ENCODE data around the gene CCDC6. TPM values are rescaled to one million over a fixed set of nuclear protein-coding genes. Genes with fewer than 3 reads are reported as not detected.

The CCDC6 gene
- total RNA-seq, 2 donors from 2014 or later = 34.4 to 49.1 TPM

GRCh38 chr10:59864141-59864962 lies 42.0 kb downstream of the CCDC6 start:
- ATAC-seq (replicated peaks) = peak; percentile 81
- H3K27ac Mint-ChIP-seq = peak overlapping the region; percentile 40
- peaks cover 45% of the 10 kb centered on the region for H3K4me1 Mint-ChIP-seq
- H3K9me3 Mint-ChIP-seq = no peaks in the 10 kb centered on the region
- peaks cover 18% of the 10 kb centered on the region for H3K36me3 Mint-ChIP-seq (ENCODE audit: low read depth)
- peak overlapping the region; percentile 38 for H3K4me3 Mint-ChIP-seq
- H3K27me3 Mint-ChIP-seq = no peaks in the 10 kb centered on the region

GRCh38 chr10:59859570-59859969 lies 46.8 kb downstream of the CCDC6 start:
- no peak for ATAC-seq (replicated peaks)
- H3K9me3 Mint-ChIP-seq = no peaks in the 10 kb centered on the region
- no peaks in the 10 kb centered on the region for H3K27me3 Mint-ChIP-seq
- no peak overlapping the region for H3K4me3 Mint-ChIP-seq
- H3K36me3 Mint-ChIP-seq (ENCODE audit: low read depth) = peaks cover 18% of the 10 kb centered on the region
- H3K27ac Mint-ChIP-seq = no peak overlapping the region
- peaks cover 14% of the 10 kb centered on the region for H3K4me1 Mint-ChIP-seq

- no peak for ATAC-seq (replicated peaks)
- H3K27ac Mint-ChIP-seq = no peak overlapping the region
- H3K4me3 Mint-ChIP-seq = no peak overlapping the region
- H3K4me1 Mint-ChIP-seq = peaks cover 22% of the 10 kb centered on the region
- peaks cover 22% of the 10 kb centered on the region for H3K36me3 Mint-ChIP-seq (ENCODE audit: low read depth)
- H3K9me3 Mint-ChIP-seq = no peaks in the 10 kb centered on the region
- no peaks in the 10 kb centered on the region for H3K27me3 Mint-ChIP-seq
These were observed 48.4 kb downstream of the CCDC6 start for GRCh38 chr10:59857921-59858320.

GRCh38 chr10:59857049-59857448 lies 49.3 kb downstream of the CCDC6 start:
- peaks cover 25% of the 10 kb centered on the region for H3K4me1 Mint-ChIP-seq
- H3K36me3 Mint-ChIP-seq (ENCODE audit: low read depth) = peaks cover 29% of the 10 kb centered on the region

GRCh38 chr10:59856104-59856503 lies 50.3 kb downstream of the CCDC6 start:
- no peak overlapping the region for H3K4me3 Mint-ChIP-seq
- no peaks in the 10 kb centered on the region for H3K9me3 Mint-ChIP-seq
- ATAC-seq (replicated peaks) = no peak
- peaks cover 29% of the 10 kb centered on the region for H3K36me3 Mint-ChIP-seq (ENCODE audit: low read depth)
- peaks cover 25% of the 10 kb centered on the region for H3K4me1 Mint-ChIP-seq
- H3K27me3 Mint-ChIP-seq = no peaks in the 10 kb centered on the region
- no peak overlapping the region for H3K27ac Mint-ChIP-seq

More at GRCh38 chr10:59857049-59857448, 49.3 kb downstream of the CCDC6 start:
- Mint-ChIP-seq H3K27me3 (no peaks in the 10 kb centered on the region), H3K9me3 (no peaks in the 10 kb centered on the region), H3K4me3 (no peak overlapping the region), H3K27ac (no peak overlapping the region)
- no peak for ATAC-seq (replicated peaks)

- H3K27me3 Mint-ChIP-seq = no peaks in the 10 kb centered on the region
- H3K4me1 Mint-ChIP-seq = peaks cover 23% of the 10 kb centered on the region
- no peak overlapping the region for H3K4me3 Mint-ChIP-seq
- H3K9me3 Mint-ChIP-seq = no peaks in the 10 kb centered on the region
- ATAC-seq (replicated peaks) = no peak
- H3K36me3 Mint-ChIP-seq (ENCODE audit: low read depth) = peaks cover 38% of the 10 kb centered on the region
- H3K27ac Mint-ChIP-seq = no peak overlapping the region
These were observed 51.8 kb downstream of the CCDC6 start for GRCh38 chr10:59854571-59854970.

GRCh38 chr10:59852670-59853069 lies 53.7 kb downstream of the CCDC6 start:
- Mint-ChIP-seq H3K4me3 (no peak overlapping the region), H3K9me3 (no peaks in the 10 kb centered on the region), H3K4me1 (peaks cover 19% of the 10 kb centered on the region), H3K27me3 (no peaks in the 10 kb centered on the region), H3K27ac (no peak overlapping the region), H3K36me3 (ENCODE audit: low read depth) (peaks cover 57% of the 10 kb centered on the region)
- ATAC-seq (replicated peaks) = no peak

- Mint-ChIP-seq H3K27ac (no peak overlapping the region), H3K9me3 (no peaks in the 10 kb centered on the region), H3K27me3 (no peaks in the 10 kb centered on the region), H3K4me1 (peaks cover 19% of the 10 kb centered on the region), H3K36me3 (ENCODE audit: low read depth) (peaks cover 65% of the 10 kb centered on the region), H3K4me3 (no peak overlapping the region)
- no peak for ATAC-seq (replicated peaks)
These were observed 54.5 kb downstream of the CCDC6 start for GRCh38 chr10:59851864-59852263.

- no peaks in the 10 kb centered on the region for H3K27me3 Mint-ChIP-seq
- H3K36me3 Mint-ChIP-seq (ENCODE audit: low read depth) = peaks cover 100% of the 10 kb centered on the region
- no peak overlapping the region for H3K4me3 Mint-ChIP-seq
- no peak overlapping the region for H3K27ac Mint-ChIP-seq
- H3K4me1 Mint-ChIP-seq = peaks cover 6% of the 10 kb centered on the region
- no peaks in the 10 kb centered on the region for H3K9me3 Mint-ChIP-seq
- ATAC-seq (replicated peaks) = no peak
These were observed 58.5 kb downstream of the CCDC6 start for GRCh38 chr10:59847888-59848287.

- H3K27ac Mint-ChIP-seq = no peak overlapping the region
These were observed 59.0 kb downstream of the CCDC6 start for GRCh38 chr10:59847326-59847725.

GRCh38 chr10:59844436-59844835 lies 61.9 kb downstream of the CCDC6 start:
- H3K27me3 Mint-ChIP-seq = no peaks in the 10 kb centered on the region
- H3K4me3 Mint-ChIP-seq = no peak overlapping the region
- H3K4me1 Mint-ChIP-seq = peaks cover 15% of the 10 kb centered on the region
- no peak overlapping the region for H3K27ac Mint-ChIP-seq
- peaks cover 98% of the 10 kb centered on the region for H3K36me3 Mint-ChIP-seq (ENCODE audit: low read depth)
- H3K9me3 Mint-ChIP-seq = no peaks in the 10 kb centered on the region
- no peak for ATAC-seq (replicated peaks)

More at GRCh38 chr10:59847326-59847725, 59.0 kb downstream of the CCDC6 start:
- ATAC-seq (replicated peaks) = no peak
- Mint-ChIP-seq H3K4me1 (peaks cover 4% of the 10 kb centered on the region), H3K36me3 (ENCODE audit: low read depth) (peaks cover 100% of the 10 kb centered on the region), H3K9me3 (no peaks in the 10 kb centered on the region), H3K4me3 (no peak overlapping the region), H3K27me3 (no peaks in the 10 kb centered on the region)

- H3K27me3 Mint-ChIP-seq = no peaks in the 10 kb centered on the region
- H3K9me3 Mint-ChIP-seq = no peaks in the 10 kb centered on the region
- no peak for ATAC-seq (replicated peaks)
- no peak overlapping the region for H3K4me3 Mint-ChIP-seq
- H3K4me1 Mint-ChIP-seq = peaks cover 15% of the 10 kb centered on the region
- peaks cover 96% of the 10 kb centered on the region for H3K36me3 Mint-ChIP-seq (ENCODE audit: low read depth)
- no peak overlapping the region for H3K27ac Mint-ChIP-seq
These were observed 62.6 kb downstream of the CCDC6 start for GRCh38 chr10:59843748-59844147.

GRCh38 chr10:59839576-59839975 lies 66.8 kb downstream of the CCDC6 start:
- Mint-ChIP-seq H3K4me1 (peaks cover 26% of the 10 kb centered on the region), H3K27ac (no peak overlapping the region), H3K9me3 (no peaks in the 10 kb centered on the region), H3K4me3 (no peak overlapping the region), H3K27me3 (no peaks in the 10 kb centered on the region), H3K36me3 (ENCODE audit: low read depth) (peaks cover 63% of the 10 kb centered on the region)
- ATAC-seq (replicated peaks) = no peak

- H3K27ac Mint-ChIP-seq = no peak overlapping the region
- H3K9me3 Mint-ChIP-seq = no peaks in the 10 kb centered on the region
- peaks cover 57% of the 10 kb centered on the region for H3K36me3 Mint-ChIP-seq (ENCODE audit: low read depth)
- no peak for ATAC-seq (replicated peaks)
- no peaks in the 10 kb centered on the region for H3K27me3 Mint-ChIP-seq
- peaks cover 26% of the 10 kb centered on the region for H3K4me1 Mint-ChIP-seq
- H3K4me3 Mint-ChIP-seq = no peak overlapping the region
These were observed 68.1 kb downstream of the CCDC6 start for GRCh38 chr10:59838085-59838789.

- no peak overlapping the region for H3K4me3 Mint-ChIP-seq
- H3K36me3 Mint-ChIP-seq (ENCODE audit: low read depth) = peaks cover 55% of the 10 kb centered on the region
- H3K27ac Mint-ChIP-seq = no peak overlapping the region
- H3K9me3 Mint-ChIP-seq = no peaks in the 10 kb centered on the region
- ATAC-seq (replicated peaks) = no peak
- H3K27me3 Mint-ChIP-seq = no peaks in the 10 kb centered on the region
- H3K4me1 Mint-ChIP-seq = peaks cover 26% of the 10 kb centered on the region
These were observed 72.5 kb downstream of the CCDC6 start for GRCh38 chr10:59833810-59834209.

All from activated T-helper 17 cell treated with anti-CD3 and anti-CD28 coated beads, Interleukin-2, amount 50 U/mL, for 72 hours (primary cell).